ENCODE results near the gene KCNAB3. TPM values are rescaled to one million over a fixed set of nuclear protein-coding genes. Genes with fewer than 3 reads are reported as not detected.

Gene KCNAB3
- total and polyA plus RNA-seq, 9 of the 15 experiments (the other 6 are each of a cell fraction or from before 2014, with no cell fraction given): 0.03 to 2.5 (median 1.1) TPM

GRCh38 chr17:7922845-7923628, 6.6 kb downstream of the KCNAB3 start:
- no peaks in the 10 kb centered on the region for H3K9me1 ChIP-seq (ENCODE audit: control insufficient read depth, insufficient read depth, low read length)
- TF ChIP-seq CTCF (IDR thresholded peaks at IDR 0.05 in 2 of 3, conservative IDR thresholded peaks at IDR 0.05 in 1 of 3; ENCODE audit: insufficient read depth in 2 of 3, low read depth in 1 of 3, low read length in 3 of 3): no peak
- TF ChIP-seq ZFP30 (CRISPR knock-in tag; IDR thresholded peaks at IDR 0.05; ENCODE audit: borderline replicate concordance): no peak
- TF ChIP-seq CLOCK (CRISPR knock-in tag; IDR thresholded peaks at IDR 0.05; ENCODE audit: borderline replicate concordance): no peak
- no peaks in the 10 kb centered on the region for H3K79me2 ChIP-seq (ENCODE audit: control insufficient read depth, insufficient read depth, low read length)
- DNase-seq (ENCODE audit: extremely low read depth in 1 of 4, low spot score in 3 of 4) (no peak), ATAC-seq (no peak), FAIRE-seq (no peak)
- intact Hi-C loops (cut with micrococcal nuclease) (no loop called here), in situ Hi-C loops (cut with MboI) (no loop called here)
- ChIA-PET POLR2A (interaction anchor here (0.6 kb wide), 1 partner anchor 12 kb away, joined by 3 read pairs; no protein-coding TSS in a partner anchor), CTCF (ENCODE audit: low intra/inter-chr PET ratio) (no interaction called here)
- no peaks in the 10 kb centered on the region for H3K9me3 ChIP-seq (replicated peaks; ENCODE audit: control insufficient read depth, insufficient read depth, low read depth, low read length)
- H3K4me3 ChIP-seq: no peak overlapping the region
- H3K27me3 ChIP-seq (ENCODE audit: control insufficient read depth in 2 of 2, insufficient read depth in 2 of 2, low read length in 2 of 2): no peaks in the 10 kb centered on the region
- peak overlapping the region in 1 of 2 experiments; percentile 26; a peak in 1 of 4 replicates for H3K9ac ChIP-seq (ENCODE audit: insufficient read depth in 1 of 2, low read depth in 2 of 2, low read length in 2 of 2)
- 87% methylated on average over 19 of the region's 45 CpGs for WGBS (ENCODE audit: insufficient coverage, low coverage, missing lambda C conversion rate)
- BruUV-seq (replicated peaks): no TSS peak
- peaks cover 0 to 6% of the 10 kb centered on the region in 2 experiments; a peak in 2 of 5 replicates for H3K4me1 ChIP-seq (replicated peaks in 1 of 2; ENCODE audit: control insufficient read depth in 2 of 2, insufficient read depth in 2 of 2, low read length in 2 of 2)
- H3K36me3 ChIP-seq (ENCODE audit: control insufficient read depth, insufficient read depth, low read length): no peaks in the 10 kb centered on the region
- H3K27ac ChIP-seq (ENCODE audit: extremely low read depth, low read depth, low read length): no peak overlapping the region
- H2AFZ ChIP-seq (ENCODE audit: low read depth, low read length): no peak overlapping the region
- no peak overlapping the region for H3K4me2 ChIP-seq (ENCODE audit: insufficient read depth, low read length)
- H4K20me1 ChIP-seq (replicated peaks; ENCODE audit: control insufficient read depth, insufficient read depth, low read length): no peaks in the 10 kb centered on the region

All from K562 (cell line).